GM11168 (cell line): ENCODE measurements around the gene ZDHHC19.

Source experiments
- in situ Hi-C: fragments of 300-500 bp; cut with MboI; formaldehyde crosslinking; loops from one replicate; pipeline ENCODE4 v1.12.0; 2022; ENCODE audit warnings: low sequenced_read_pairs; ENCODE audit not compliant: unreplicated experiment

Gene ZDHHC19

GRCh38 chr3:196163212-196163611 is 48.0 kb downstream of the ZDHHC19 start:
- in situ Hi-C loops, result no loop called here

- in situ Hi-C loops, result no loop called here
These were observed 48.5 kb downstream of the ZDHHC19 start for GRCh38 chr3:196162679-196163078.

GRCh38 chr3:196159952-196160804 is 51.0 kb downstream of the ZDHHC19 start:
- in situ Hi-C loops, result no loop called here

DNA sequence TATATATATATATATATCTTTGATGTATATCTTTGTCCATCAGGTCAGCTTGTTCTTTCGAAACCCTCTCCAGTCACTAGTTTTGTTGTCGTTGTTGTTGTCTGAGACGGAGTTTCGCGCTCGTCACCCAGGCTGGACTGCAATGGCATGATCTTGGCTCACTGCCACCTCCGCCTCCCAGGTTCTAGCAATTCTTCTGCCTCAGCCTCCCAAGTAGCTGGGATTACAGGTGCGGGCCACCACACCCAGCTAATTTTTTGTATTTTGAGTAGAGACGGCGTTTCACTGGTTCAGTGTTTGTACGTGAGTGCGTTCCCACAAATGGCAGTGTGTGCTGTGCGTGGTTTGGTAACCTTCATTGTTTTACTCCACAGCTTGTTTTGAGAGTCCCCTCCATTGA is 51.7 kb downstream of the ZDHHC19 start:
- in situ Hi-C loops, result no loop called here

GRCh38 chr3:196156160-196156559 is 55.0 kb downstream of the ZDHHC19 start:
- in situ Hi-C loops, result no loop called here

DNA sequence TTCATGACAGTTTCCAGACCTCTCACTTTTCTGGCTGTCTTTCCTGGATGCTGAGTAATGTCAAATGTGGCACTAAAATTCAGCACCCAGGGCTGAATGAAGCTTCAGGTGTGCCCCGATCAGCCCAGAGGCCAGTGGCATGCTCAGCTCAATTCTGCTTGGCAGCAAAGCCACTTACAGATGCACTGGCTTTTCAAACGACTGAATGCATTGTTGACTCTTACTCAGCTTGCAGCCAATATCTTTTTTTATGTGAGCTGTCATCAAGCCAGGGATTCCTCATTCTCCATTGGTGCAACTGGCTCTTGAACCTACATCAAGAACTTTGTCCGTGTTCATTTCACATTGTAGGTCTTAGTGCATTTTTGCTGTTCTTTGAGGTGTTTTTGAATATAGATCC is 60.7 kb downstream of the ZDHHC19 start:
- in situ Hi-C loops, result no loop called here

GRCh38 chr3:196149831-196150301 is 61.3 kb downstream of the ZDHHC19 start:
- in situ Hi-C loops, result no loop called here

- in situ Hi-C loops, result no loop called here
These were observed 61.8 kb downstream of the ZDHHC19 start for GRCh38 chr3:196149375-196149774.
